ENCODE measurements around the gene REST. TPM values are rescaled to one million over a fixed set of nuclear protein-coding genes. Genes with fewer than 3 reads are reported as not detected.
A peak's percentile ranks its signal among the peaks of the same experiment; 100 is the strongest.

Gene REST
- total RNA-seq, 1 donor from 2014 or later: 57.4 TPM

DNA sequence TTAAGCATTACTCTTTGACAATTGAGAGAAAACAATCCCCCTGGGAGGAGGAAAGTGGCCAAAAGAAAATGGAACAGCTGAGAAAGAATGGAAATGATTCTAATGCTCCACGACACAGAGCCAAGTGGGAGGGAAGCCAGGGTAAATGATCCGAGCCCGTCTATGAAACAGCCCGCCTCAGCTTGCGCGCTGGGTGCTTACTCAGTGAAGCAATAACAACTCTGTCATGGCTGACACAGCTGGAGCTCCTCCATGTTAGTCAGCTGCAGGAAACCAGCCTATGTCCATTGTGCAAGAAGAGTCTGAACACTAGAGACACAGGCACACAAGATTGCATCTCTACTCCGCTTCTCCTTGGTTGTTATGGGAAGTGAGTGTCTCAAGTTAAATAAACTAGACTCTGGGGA lies 50.4 kb downstream of the REST start:
- Mint-ChIP-seq H3K4me3 (ENCODE audit: unreplicated experiment) (peak overlapping the region; percentile 11), H3K27me3 (ENCODE audit: low read depth) (no peaks in the 10 kb centered on the region), H3K36me3 (ENCODE audit: low read depth) (peaks cover 6% of the 10 kb centered on the region), H3K4me1 (ENCODE audit: low read depth) (peaks cover 12% of the 10 kb centered on the region), H3K9me3 (ENCODE audit: low read depth) (no peaks in the 10 kb centered on the region), H3K27ac (ENCODE audit: unreplicated experiment) (peak overlapping the region; percentile 82)
- no peak for TF ChIP-seq CTCF (IDR thresholded peaks at IDR 0.05)
- DNase-seq (ENCODE audit: low spot score): no peak

- H3K4me3 Mint-ChIP-seq (ENCODE audit: unreplicated experiment): no peak overlapping the region
- H3K27me3 Mint-ChIP-seq (ENCODE audit: low read depth): no peaks in the 10 kb centered on the region
- no peak for TF ChIP-seq CTCF (IDR thresholded peaks at IDR 0.05)
- peaks cover 10% of the 10 kb centered on the region for H3K36me3 Mint-ChIP-seq (ENCODE audit: low read depth)
- no peaks in the 10 kb centered on the region for H3K9me3 Mint-ChIP-seq (ENCODE audit: low read depth)
- H3K4me1 Mint-ChIP-seq (ENCODE audit: low read depth): peaks cover 12% of the 10 kb centered on the region
- no peak for DNase-seq (ENCODE audit: low spot score)
- H3K27ac Mint-ChIP-seq (ENCODE audit: unreplicated experiment): no peak overlapping the region
Measured at GRCh38 chr4:56959100-56959499, 51.4 kb downstream of the REST start.

- H3K27me3 Mint-ChIP-seq (ENCODE audit: low read depth): no peaks in the 10 kb centered on the region
- TF ChIP-seq CTCF (IDR thresholded peaks at IDR 0.05): no peak
- no peak overlapping the region for H3K4me3 Mint-ChIP-seq (ENCODE audit: unreplicated experiment)
- no peak for DNase-seq (ENCODE audit: low spot score)
- H3K36me3 Mint-ChIP-seq (ENCODE audit: low read depth): peaks cover 15% of the 10 kb centered on the region
- no peaks in the 10 kb centered on the region for H3K9me3 Mint-ChIP-seq (ENCODE audit: low read depth)
- no peak overlapping the region for H3K27ac Mint-ChIP-seq (ENCODE audit: unreplicated experiment)
- H3K4me1 Mint-ChIP-seq (ENCODE audit: low read depth): peaks cover 12% of the 10 kb centered on the region
Measured at GRCh38 chr4:56961107-56961500, 53.4 kb downstream of the REST start.

DNA sequence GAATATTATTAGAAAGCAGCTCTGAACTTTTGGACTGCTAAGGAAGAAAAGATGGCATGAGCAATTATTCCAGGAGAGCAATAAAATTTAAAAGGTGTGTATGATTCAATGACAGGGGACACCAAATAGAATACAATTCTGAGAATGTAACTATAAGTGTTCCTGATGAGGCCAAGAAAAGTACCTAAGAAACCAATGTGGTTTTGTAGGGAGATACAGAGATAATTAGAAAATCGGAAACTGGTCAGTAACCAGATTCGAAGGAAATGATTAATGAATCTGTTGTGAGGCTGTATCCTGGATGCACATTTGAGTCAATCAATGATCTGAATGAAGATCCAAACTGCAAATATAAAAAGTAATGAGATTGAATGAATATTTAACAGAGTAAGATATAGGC lies 63.7 kb downstream of the REST start:
- no peaks in the 10 kb centered on the region for H3K27me3 Mint-ChIP-seq (ENCODE audit: low read depth)
- peaks cover 4% of the 10 kb centered on the region for H3K9me3 Mint-ChIP-seq (ENCODE audit: low read depth)
- no peak for TF ChIP-seq CTCF (IDR thresholded peaks at IDR 0.05)
- peaks cover 26% of the 10 kb centered on the region for H3K36me3 Mint-ChIP-seq (ENCODE audit: low read depth)
- H3K4me3 Mint-ChIP-seq (ENCODE audit: unreplicated experiment): no peak overlapping the region
- H3K27ac Mint-ChIP-seq (ENCODE audit: unreplicated experiment): no peak overlapping the region
- H3K4me1 Mint-ChIP-seq (ENCODE audit: low read depth): peaks cover 16% of the 10 kb centered on the region
- DNase-seq (ENCODE audit: low spot score): no peak

GRCh38 chr4:56972389-56972788 lies 64.7 kb downstream of the REST start:
- no peak for DNase-seq (ENCODE audit: low spot score)
- H3K36me3 Mint-ChIP-seq (ENCODE audit: low read depth): peaks cover 23% of the 10 kb centered on the region
- peaks cover 19% of the 10 kb centered on the region for H3K4me1 Mint-ChIP-seq (ENCODE audit: low read depth)
- no peaks in the 10 kb centered on the region for H3K27me3 Mint-ChIP-seq (ENCODE audit: low read depth)
- TF ChIP-seq CTCF (IDR thresholded peaks at IDR 0.05): no peak
- H3K4me3 Mint-ChIP-seq (ENCODE audit: unreplicated experiment): no peak overlapping the region
- H3K27ac Mint-ChIP-seq (ENCODE audit: unreplicated experiment): no peak overlapping the region
- peaks cover 4% of the 10 kb centered on the region for H3K9me3 Mint-ChIP-seq (ENCODE audit: low read depth)

Measured in chondrocyte (in vitro differentiated cells).